Measurements from ENCODE around the gene NSD2.
"Not testable (repeated sequence)": the region's sequence is repeated elsewhere in the genome, so short reads cannot be mapped to it uniquely, and the experiment has no call there.

The NSD2 gene

GRCh38 chr4:1834047-1834775 lies 37.0 kb upstream of the NSD2 start:
- Histone ChIP-seq H3K4me3 (ENCODE audit: insufficient read depth, low read length, poor library complexity, severe bottlenecking) (no peak overlapping the region), H3K4me2 (ENCODE audit: low read depth, low read length, poor library complexity, severe bottlenecking) (no peak overlapping the region), H3K9me3 (ENCODE audit: insufficient read depth, low read length) (no peaks in the 10 kb centered on the region), H3K9me2 (replicated peaks; ENCODE audit: insufficient read depth, low read length) (no peaks in the 10 kb centered on the region), H3K79me2 (ENCODE audit: insufficient read depth, low read length) (no peaks in the 10 kb centered on the region; the same call in 1 of the 2 replicates), H3K9ac (ENCODE audit: low read length) (peak overlapping the region; percentile 5; the same call in 1 of the 2 replicates), H2AFZ (ENCODE audit: low read depth, low read length, severe bottlenecking) (no peak overlapping the region), H3K27me3 (ENCODE audit: low read length) (no peaks in the 10 kb centered on the region), H3K27ac (ENCODE audit: low read depth, low read length) (no peak overlapping the region; the same call in 1 of the 2 replicates), H3F3A (ENCODE audit: insufficient read depth) (0 out of 2 replicates have a peak, but pooled peaks cover 4% of the 10 kb centered on the region), H4K20me1 (ENCODE audit: low read depth, low read length) (no peaks in the 10 kb centered on the region), H3K36me3 (ENCODE audit: low read length) (no peaks in the 10 kb centered on the region; the same call in 1 of the 2 replicates)
- TF ChIP-seq, protein P1, sequence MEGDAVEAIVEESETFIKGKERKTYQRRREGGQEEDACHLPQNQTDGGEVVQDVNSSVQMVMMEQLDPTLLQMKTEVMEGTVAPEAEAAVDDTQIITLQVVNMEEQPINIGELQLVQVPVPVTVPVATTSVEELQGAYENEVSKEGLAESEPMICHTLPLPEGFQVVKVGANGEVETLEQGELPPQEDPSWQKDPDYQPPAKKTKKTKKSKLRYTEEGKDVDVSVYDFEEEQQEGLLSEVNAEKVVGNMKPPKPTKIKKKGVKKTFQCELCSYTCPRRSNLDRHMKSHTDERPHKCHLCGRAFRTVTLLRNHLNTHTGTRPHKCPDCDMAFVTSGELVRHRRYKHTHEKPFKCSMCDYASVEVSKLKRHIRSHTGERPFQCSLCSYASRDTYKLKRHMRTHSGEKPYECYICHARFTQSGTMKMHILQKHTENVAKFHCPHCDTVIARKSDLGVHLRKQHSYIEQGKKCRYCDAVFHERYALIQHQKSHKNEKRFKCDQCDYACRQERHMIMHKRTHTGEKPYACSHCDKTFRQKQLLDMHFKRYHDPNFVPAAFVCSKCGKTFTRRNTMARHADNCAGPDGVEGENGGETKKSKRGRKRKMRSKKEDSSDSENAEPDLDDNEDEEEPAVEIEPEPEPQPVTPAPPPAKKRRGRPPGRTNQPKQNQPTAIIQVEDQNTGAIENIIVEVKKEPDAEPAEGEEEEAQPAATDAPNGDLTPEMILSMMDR (IDR thresholded peaks at IDR 0.05; ENCODE audit: insufficient read depth, low read length, poor library complexity, severe bottlenecking) = no peak
- TF ChIP-seq EZH2phosphoT487 (conservative IDR thresholded peaks at IDR 0.05; ENCODE audit: low read length) = no peak

GRCh38 chr4:1835836-1836235 lies 35.4 kb upstream of the NSD2 start:
- H2AFZ ChIP-seq (ENCODE audit: low read depth, low read length, severe bottlenecking); H3K9me2 ChIP-seq (replicated peaks; ENCODE audit: insufficient read depth, low read length); H3K79me2 ChIP-seq (ENCODE audit: insufficient read depth, low read length); H3K36me3 ChIP-seq (ENCODE audit: low read length); H3K27ac ChIP-seq (ENCODE audit: low read depth, low read length); H3F3A ChIP-seq (ENCODE audit: insufficient read depth); H3K4me2 ChIP-seq (ENCODE audit: low read depth, low read length, poor library complexity, severe bottlenecking); H3K9ac ChIP-seq (ENCODE audit: low read length); H3K27me3 ChIP-seq (ENCODE audit: low read length); H3K9me3 ChIP-seq (ENCODE audit: insufficient read depth, low read length); H4K20me1 ChIP-seq (ENCODE audit: low read depth, low read length); H3K4me3 ChIP-seq (ENCODE audit: insufficient read depth, low read length, poor library complexity, severe bottlenecking): not testable (repeated sequence)

- Histone ChIP-seq H3K9me3 (ENCODE audit: insufficient read depth, low read length) (no peaks in the 10 kb centered on the region), H3F3A (ENCODE audit: insufficient read depth) (no peaks in the 10 kb centered on the region), H3K79me2 (ENCODE audit: insufficient read depth, low read length) (no peaks in the 10 kb centered on the region; the same call in 1 of the 2 replicates), H3K9me2 (replicated peaks; ENCODE audit: insufficient read depth, low read length) (no peaks in the 10 kb centered on the region), H4K20me1 (ENCODE audit: low read depth, low read length) (no peaks in the 10 kb centered on the region), H3K27me3 (ENCODE audit: low read length) (no peaks in the 10 kb centered on the region), H3K36me3 (ENCODE audit: low read length) (no peaks in the 10 kb centered on the region; the same call in 1 of the 2 replicates), H2AFZ (ENCODE audit: low read depth, low read length, severe bottlenecking) (no peak overlapping the region), H3K27ac (ENCODE audit: low read depth, low read length) (no peak overlapping the region), H3K4me2 (ENCODE audit: low read depth, low read length, poor library complexity, severe bottlenecking) (no peak overlapping the region), H3K4me3 (ENCODE audit: insufficient read depth, low read length, poor library complexity, severe bottlenecking) (no peak overlapping the region), H3K9ac (ENCODE audit: low read length) (no peak overlapping the region)
- no peak for TF ChIP-seq EZH2phosphoT487 (conservative IDR thresholded peaks at IDR 0.05; ENCODE audit: low read length)
- TF ChIP-seq, protein P1 (IDR thresholded peaks at IDR 0.05; ENCODE audit: insufficient read depth, low read length, poor library complexity, severe bottlenecking) = no peak
These were observed 34.5 kb upstream of the NSD2 start for GRCh38 chr4:1836650-1837049.

GRCh38 chr4:1837069-1837468 lies 34.1 kb upstream of the NSD2 start:
- H3K4me2 ChIP-seq (ENCODE audit: low read depth, low read length, poor library complexity, severe bottlenecking) = no peak overlapping the region
- H4K20me1 ChIP-seq (ENCODE audit: low read depth, low read length) = no peaks in the 10 kb centered on the region
- TF ChIP-seq, protein P1 (IDR thresholded peaks at IDR 0.05; ENCODE audit: insufficient read depth, low read length, poor library complexity, severe bottlenecking) = no peak
- TF ChIP-seq EZH2phosphoT487 (conservative IDR thresholded peaks at IDR 0.05; ENCODE audit: low read length) = no peak
- no peaks in the 10 kb centered on the region; the same call in 1 of the 2 replicates for H3K79me2 ChIP-seq (ENCODE audit: insufficient read depth, low read length)
- no peaks in the 10 kb centered on the region for H3F3A ChIP-seq (ENCODE audit: insufficient read depth)
- H3K9ac ChIP-seq (ENCODE audit: low read length) = no peak overlapping the region
- no peak overlapping the region for H3K4me3 ChIP-seq (ENCODE audit: insufficient read depth, low read length, poor library complexity, severe bottlenecking)
- H2AFZ ChIP-seq (ENCODE audit: low read depth, low read length, severe bottlenecking) = no peak overlapping the region
- H3K27me3 ChIP-seq (ENCODE audit: low read length) = no peaks in the 10 kb centered on the region
- no peaks in the 10 kb centered on the region for H3K36me3 ChIP-seq (ENCODE audit: low read length)
- H3K27ac ChIP-seq (ENCODE audit: low read depth, low read length) = no peak overlapping the region
- no peaks in the 10 kb centered on the region for H3K9me2 ChIP-seq (replicated peaks; ENCODE audit: insufficient read depth, low read length)
- no peaks in the 10 kb centered on the region for H3K9me3 ChIP-seq (ENCODE audit: insufficient read depth, low read length)

Data from SU-DHL-6 (cell line).